ENCODE results near the gene THAP7. TPM values are rescaled to one million over a fixed set of nuclear protein-coding genes. Genes with fewer than 3 reads are reported as not detected.

The THAP7 gene
- total and polyA plus RNA-seq, 11 donors, result 15.3 to 39.0 (median 20.3) TPM

DNA sequence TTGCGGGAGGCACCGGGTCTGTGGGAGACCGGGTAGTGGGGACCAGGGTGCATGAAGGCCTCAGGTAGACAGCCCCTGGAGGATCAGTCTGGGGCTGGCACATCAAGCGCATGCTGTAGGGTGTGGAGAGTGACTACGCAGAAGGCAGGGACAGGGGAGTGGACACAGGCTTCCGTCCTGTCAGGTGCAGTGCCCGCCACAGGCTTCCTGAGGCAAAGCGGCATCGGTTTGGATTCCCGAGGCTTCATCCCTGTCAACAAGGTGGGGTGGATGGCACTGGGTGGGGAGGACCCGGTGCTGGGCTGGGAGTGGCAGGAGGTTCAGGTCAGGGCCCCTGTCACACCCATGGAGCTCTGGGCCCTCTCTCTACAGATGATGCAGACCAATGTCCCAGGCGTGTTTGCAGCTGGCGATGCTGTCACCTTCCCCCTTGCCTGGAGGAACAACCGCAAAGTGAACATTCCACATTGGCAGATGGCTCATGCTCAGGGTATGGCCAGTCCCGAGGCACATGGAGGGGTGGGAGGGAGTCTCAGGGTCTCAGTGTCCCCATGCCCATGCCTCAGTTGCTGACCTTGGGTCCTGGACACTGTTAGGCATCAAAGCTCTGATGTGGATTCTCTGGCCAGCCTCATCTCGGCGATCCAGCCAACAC lies 24.3 kb downstream of the THAP7 start:
- WGBS, 4 donors, result 79 to 90% (median 87%) methylated on average over 14 to 17 of the region's 17 CpGs
- TF ChIP-seq, protein P1, sequence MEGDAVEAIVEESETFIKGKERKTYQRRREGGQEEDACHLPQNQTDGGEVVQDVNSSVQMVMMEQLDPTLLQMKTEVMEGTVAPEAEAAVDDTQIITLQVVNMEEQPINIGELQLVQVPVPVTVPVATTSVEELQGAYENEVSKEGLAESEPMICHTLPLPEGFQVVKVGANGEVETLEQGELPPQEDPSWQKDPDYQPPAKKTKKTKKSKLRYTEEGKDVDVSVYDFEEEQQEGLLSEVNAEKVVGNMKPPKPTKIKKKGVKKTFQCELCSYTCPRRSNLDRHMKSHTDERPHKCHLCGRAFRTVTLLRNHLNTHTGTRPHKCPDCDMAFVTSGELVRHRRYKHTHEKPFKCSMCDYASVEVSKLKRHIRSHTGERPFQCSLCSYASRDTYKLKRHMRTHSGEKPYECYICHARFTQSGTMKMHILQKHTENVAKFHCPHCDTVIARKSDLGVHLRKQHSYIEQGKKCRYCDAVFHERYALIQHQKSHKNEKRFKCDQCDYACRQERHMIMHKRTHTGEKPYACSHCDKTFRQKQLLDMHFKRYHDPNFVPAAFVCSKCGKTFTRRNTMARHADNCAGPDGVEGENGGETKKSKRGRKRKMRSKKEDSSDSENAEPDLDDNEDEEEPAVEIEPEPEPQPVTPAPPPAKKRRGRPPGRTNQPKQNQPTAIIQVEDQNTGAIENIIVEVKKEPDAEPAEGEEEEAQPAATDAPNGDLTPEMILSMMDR (IDR thresholded peaks at IDR 0.05), result no peak
- TF ChIP-seq POLR2A (IDR thresholded peaks at IDR 0.05), result no peak
- DNase-seq (no peak), ATAC-seq (no peak)
- Histone ChIP-seq H3K27me3 (peaks cover 0 to 3% (median 0%) of the 10 kb centered on the region in 9 donors), H3K36me3 (no peaks in the 10 kb centered on the region), H3K4me3 (no peak overlapping the region), H3K27ac (no peak overlapping the region), H3K4me1 (peaks cover 5 to 31% (median 16%) of the 10 kb centered on the region in 12 donors), H3K9me3 (peaks cover 0 to 13% (median 2%) of the 10 kb centered on the region in 12 donors)
- intact Hi-C loops (cut with DNase I), result no loop called here

DNA sequence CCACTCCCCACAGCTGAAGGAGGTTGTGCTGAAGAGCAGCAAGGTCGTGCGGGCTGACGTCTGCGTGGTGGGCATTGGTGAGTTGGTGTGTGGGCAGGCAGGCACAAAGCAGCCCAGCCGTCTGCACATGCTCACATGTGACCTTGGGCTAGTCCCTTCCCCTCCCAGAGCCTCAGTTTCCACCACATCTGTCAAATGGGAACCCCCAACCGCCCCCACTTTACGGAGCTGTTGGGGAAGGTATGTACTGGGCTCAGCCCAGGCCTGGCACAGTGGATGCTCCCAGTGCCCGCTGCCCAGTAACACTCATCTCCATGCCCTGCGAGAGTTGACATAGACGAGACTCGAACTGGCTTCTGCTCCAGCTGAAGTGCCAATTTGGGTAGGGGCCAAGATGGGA lies 24.9 kb downstream of the THAP7 start:
- Histone ChIP-seq H3K27ac (no peak overlapping the region), H3K4me3 (no peak overlapping the region), H3K9me3 (peaks cover 0 to 13% (median 2%) of the 10 kb centered on the region in 12 donors), H3K4me1 (peaks cover 5 to 35% (median 16%) of the 10 kb centered on the region in 12 donors), H3K27me3 (peaks cover 0 to 3% (median 0%) of the 10 kb centered on the region in 9 donors), H3K36me3 (no peaks in the 10 kb centered on the region)
- no peak for ATAC-seq
- TF ChIP-seq POLR2A (IDR thresholded peaks at IDR 0.05), result no peak
- TF ChIP-seq, protein P1 (IDR thresholded peaks at IDR 0.05), result no peak
- intact Hi-C loops (cut with DNase I), result no loop called here
- no peak for DNase-seq
- 80 to 84% (median 82%) methylated on average over 10 to 11 of the region's 11 CpGs for WGBS, 4 donors

DNA sequence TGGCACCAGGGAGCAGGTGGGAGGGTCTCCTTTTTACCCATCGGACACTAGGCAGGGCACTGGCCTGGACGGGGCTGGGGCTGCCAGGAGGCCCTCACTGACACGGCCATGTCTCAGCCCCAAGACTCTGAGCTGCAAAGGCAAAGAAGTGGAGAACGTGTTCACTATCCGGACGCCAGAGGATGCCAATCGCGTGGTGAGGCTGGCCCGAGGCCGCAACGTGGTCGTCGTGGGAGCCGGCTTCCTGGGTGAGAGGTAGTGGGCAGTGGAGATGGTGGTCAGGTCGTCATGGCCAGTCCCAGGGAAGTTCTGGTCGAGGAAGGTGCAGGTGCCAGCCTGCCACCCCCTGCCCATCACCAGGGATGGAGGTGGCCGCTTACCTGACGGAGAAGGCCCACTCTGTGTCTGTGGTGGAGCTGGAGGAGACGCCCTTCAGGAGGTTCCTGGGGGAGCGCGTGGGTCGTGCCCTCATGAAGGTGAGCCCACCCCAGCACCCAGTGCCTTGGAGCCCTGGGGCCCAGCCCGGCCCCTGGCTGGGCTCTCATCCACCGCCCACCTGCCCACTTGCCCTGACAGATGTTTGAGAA lies 25.5 kb downstream of the THAP7 start:
- H3K4me3 ChIP-seq, result no peak overlapping the region
- no peak for ATAC-seq
- no peak for DNase-seq
- H3K27me3 ChIP-seq, result peaks cover 0 to 3% (median 0%) of the 10 kb centered on the region in 9 donors
- peaks cover 4 to 39% (median 13%) of the 10 kb centered on the region in 12 donors for H3K4me1 ChIP-seq
- H3K36me3 ChIP-seq, result no peaks in the 10 kb centered on the region
- intact Hi-C loops (cut with DNase I), result no loop called here
- TF ChIP-seq POLR2A (IDR thresholded peaks at IDR 0.05), result no peak
- TF ChIP-seq, protein P1 (IDR thresholded peaks at IDR 0.05), result no peak
- peaks cover 0 to 13% (median 2%) of the 10 kb centered on the region in 12 donors for H3K9me3 ChIP-seq
- H3K27ac ChIP-seq, result no peak overlapping the region
- 80 to 87% (median 84%) methylated on average over 23 to 24 of the region's 24 CpGs for WGBS, 4 donors

DNA sequence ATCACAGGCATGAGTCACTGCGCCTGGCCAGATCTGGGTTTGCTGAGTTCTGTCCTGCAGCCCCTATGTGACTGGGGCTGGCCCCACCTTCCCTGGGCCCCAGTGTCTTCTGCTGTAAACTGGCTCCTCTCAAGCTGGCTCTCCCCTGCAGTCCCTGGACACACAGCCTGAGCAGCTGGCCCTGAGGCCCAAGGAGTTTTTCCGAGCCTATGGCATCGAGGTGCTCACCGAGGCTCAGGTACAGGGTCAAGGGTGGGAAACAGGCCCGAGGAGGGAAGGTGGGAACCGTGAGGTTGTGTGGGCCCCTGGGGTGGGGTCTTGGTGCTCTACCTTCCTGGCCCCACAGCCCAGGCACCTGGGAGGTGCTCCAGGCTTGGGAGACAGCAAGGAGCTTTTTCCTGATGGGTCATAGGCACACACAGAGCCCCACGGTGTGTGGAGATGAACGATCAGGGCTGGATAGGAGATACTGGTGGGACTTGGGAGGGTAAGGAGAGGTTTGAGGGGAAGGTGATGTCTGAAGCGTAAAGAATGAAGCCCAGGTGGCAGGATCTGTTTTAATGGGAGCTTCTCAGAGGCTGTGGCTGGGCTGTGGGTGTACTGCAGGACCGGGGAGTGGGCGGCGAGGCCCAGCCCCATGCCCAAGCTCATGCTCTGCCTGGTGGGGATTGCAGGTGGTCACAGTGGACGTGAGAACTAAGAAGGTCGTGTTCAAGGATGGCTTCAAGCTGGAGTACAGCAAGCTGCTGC lies 26.2 kb downstream of the THAP7 start:
- no peak overlapping the region for H3K4me3 ChIP-seq
- H3K4me1 ChIP-seq, result peaks cover 0 to 32% (median 7%) of the 10 kb centered on the region in 12 donors
- H3K27me3 ChIP-seq, result peaks cover 0 to 3% (median 0%) of the 10 kb centered on the region in 9 donors
- no peak overlapping the region for H3K27ac ChIP-seq
- H3K36me3 ChIP-seq, result no peaks in the 10 kb centered on the region
- no peak for DNase-seq
- peaks cover 0 to 13% (median 2%) of the 10 kb centered on the region in 12 donors for H3K9me3 ChIP-seq
- TF ChIP-seq, protein P1 (IDR thresholded peaks at IDR 0.05), result no peak
- no peak for TF ChIP-seq POLR2A (IDR thresholded peaks at IDR 0.05)
- WGBS, 4 donors, result 79 to 83% (median 82%) methylated on average over 13 to 14 of the region's 14 CpGs
- no peak for ATAC-seq
- intact Hi-C loops (cut with DNase I), result no loop called here
